NCI-H187 treated with DMSO at 0.1 percent for 48 hours (cell line): ENCODE data around the gene CNPPD1.

Experiments
- DNase-seq: peaks from one replicate; lab custom pipeline; 2025; lab: John Stamatoyannopoulos, UW

CNPPD1 gene

DNA sequence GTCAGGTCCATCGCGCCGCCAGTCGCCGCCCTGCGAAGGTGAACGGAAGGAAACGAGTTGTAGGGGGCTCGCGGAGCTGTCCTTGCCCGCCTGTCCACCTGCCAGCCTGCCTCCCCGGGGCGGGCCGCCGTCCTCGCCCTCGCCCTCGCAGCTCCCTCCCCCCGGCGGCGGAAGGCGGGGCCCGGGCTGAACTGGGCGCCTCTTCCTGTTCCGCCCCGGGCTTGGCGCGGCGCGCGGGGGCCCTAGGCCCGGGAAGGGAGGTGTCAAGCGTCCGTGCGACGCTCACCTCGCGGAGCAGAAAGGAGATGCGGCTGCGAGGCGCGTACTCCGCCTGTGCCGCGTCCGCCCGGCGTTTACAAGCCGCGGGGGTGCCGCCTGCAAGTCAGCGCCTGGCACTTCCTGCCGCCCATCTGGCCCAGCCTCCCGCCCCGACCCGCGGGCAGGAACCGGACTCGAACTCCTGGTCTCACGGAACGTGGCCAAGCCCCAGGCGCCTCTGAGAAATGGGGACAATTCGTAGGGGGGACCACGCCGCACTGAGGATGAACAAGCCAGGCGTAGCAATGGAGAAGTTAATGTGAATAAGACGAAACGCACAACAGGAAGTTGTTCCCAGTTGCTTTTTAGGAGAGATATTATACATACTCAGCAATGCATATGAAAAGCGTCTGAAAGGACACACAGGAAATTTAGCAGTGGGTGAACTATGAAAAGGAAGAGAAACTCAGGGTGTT is at the start of gene CNPPD1:
CNPPD1 (minus strand) TSS at position 108 of the 734 bp plus-strand sequence; CDS start at position 11, 97 bp downstream.
- DNase-seq = no peak

DNA sequence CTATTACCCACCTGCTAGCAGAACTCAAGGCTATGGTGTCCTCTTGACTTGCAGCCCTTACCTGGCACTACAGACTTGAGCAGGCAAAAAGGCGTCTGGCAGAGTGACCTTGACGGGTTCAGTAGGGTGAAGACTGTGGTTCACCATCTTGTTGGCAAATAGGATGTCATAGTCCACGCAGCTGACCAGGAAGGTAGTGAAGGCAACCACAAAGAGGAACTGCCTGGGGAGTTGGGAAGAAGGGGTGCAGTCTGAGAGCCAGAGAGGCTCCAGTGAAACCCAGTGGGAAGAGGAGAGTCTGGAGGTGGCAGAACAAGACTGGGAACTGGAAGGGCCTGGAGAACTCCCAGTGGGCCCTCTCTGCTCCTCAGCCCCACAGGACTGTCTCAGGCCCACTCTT is 48.6 kb upstream of the CNPPD1 start:
- no peak for DNase-seq

DNA sequence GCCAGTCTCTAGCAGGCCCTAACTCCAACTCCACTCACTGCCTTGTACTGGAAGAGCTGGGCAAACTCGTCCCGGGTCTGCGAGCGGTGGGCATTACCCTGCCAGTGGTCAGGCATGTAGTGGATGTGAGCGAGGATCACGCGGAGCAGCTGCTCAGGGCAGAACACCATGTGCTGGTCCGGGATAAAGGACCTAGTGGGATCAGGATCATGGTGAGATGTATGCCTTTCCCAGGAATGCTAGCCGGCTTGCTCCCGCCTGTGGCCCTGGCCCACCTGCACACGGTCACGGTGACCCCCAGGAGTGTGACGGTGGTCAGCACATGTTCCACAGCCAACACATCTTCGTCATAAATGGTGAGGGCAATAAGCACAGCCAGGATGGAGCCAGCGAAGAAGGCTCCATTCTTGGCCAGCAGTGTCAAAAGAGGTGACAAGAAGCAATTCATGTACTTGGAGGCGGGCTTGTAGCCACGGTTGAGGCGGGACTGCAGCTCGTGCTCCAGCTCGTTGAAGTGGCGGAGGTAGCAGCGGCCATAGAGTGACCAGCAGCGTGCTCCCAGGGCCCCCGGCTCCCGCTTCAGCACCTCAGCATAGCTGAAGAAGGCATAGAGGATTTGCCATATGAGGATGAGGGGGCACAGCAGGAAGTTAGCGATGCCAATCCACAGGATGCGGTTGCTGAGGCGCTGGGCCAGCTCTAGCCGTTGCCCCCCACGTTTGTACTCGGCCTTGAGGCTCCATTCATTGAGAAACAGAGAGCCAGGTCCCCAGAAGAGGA is 47.3 kb upstream of the CNPPD1 start:
- DNase-seq = no peak

DNA sequence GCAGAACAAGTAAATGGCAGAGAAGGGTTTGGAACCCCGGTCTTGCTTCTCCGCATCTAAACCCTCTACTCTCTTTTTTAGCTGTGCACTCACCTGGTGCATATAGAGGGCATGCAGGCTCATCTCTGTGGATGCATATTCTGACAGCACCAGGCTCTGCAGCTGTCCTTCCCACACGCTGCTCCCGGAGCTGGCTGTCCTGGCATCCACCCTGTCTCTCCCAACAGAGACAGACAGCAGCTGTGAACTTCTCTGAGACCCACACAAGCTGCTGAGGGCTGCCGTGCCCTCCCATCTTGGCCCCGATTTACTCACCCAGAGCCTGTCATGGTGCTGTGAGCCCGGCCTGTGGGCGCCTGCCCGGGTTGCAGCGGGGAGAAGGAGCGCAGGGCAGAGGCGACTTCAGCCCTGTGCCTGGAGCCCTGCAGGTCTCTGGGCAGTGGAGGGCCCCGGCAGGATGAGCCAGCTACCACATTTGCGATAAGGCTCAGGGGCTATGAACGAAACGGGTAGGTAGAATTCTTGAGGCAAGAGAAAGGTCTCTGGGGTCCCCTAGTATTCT is 45.3 kb upstream of the CNPPD1 start:
- DNase-seq = no peak

DNA sequence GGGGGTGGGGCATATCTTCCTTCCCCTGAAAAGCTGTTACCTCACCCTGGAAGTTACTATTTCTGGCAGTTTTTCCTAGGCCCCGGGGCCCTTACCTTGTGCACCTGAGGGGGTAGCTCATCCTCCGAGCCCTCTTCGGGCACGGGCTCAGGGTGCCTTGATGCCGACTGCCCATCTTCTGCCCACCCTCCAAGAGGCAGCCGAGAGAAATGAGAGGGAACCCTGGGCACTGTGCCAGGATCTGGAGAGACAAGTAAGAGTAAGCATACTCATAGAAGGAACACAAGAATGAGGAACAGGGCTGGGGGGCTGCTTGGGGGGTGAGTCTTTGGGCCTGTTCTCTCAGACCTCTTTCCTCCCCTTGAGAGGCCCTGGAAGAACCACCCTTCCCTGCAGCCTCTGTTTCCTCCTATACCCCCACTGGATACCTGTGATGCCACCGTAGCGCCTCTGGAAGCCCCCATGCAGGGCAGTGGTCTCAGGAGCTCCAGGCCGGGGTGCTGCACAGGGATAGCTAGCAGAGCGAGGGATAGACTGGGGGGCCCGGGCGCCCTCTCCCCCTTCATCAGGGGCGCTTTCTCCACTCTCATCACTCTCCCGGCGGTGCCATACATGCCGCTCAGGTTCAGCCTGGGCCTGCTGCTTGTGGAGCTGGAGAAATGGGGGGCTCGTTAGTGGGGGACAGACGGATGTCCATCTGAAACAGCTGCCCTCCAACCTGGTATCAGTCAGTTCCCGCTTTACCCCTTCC is 44.1 kb upstream of the CNPPD1 start:
- no peak for DNase-seq

DNA sequence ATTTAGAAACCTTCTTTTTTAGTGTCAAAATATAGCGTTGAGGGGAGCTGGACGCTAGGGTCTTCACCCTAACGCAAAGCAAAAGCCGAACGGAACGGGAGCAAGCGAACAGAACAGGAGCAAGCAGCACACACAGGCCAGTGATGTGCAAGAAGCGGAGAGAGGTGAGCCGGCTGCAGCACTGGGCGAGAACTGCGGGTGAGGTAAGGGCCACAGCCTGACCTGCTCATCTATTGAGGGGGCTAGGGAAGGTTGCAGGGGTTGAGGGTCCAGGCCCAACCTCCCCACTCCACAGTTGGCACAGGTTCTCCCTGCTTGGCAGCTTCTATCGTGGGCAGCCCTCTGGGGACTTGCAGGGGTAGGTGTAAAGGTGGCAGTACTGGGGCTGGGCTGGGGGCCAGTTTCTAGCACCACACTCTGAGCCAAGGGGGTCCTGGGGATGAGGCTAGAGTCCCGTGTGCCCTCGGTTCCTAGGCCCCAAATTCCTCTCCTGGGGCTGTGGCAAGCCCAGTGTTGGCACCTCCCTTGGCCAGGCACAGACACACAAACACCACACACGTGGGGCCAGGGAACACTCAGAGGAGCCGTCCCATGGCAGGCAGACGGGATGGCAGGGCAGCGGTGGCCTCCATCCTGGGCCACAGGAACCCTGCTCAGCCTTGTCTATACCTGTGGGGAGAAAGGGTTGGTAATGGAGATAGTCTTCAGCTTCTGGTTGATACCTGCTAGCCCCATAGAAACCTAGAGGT is 43.2 kb upstream of the CNPPD1 start:
- DNase-seq = no peak

DNA sequence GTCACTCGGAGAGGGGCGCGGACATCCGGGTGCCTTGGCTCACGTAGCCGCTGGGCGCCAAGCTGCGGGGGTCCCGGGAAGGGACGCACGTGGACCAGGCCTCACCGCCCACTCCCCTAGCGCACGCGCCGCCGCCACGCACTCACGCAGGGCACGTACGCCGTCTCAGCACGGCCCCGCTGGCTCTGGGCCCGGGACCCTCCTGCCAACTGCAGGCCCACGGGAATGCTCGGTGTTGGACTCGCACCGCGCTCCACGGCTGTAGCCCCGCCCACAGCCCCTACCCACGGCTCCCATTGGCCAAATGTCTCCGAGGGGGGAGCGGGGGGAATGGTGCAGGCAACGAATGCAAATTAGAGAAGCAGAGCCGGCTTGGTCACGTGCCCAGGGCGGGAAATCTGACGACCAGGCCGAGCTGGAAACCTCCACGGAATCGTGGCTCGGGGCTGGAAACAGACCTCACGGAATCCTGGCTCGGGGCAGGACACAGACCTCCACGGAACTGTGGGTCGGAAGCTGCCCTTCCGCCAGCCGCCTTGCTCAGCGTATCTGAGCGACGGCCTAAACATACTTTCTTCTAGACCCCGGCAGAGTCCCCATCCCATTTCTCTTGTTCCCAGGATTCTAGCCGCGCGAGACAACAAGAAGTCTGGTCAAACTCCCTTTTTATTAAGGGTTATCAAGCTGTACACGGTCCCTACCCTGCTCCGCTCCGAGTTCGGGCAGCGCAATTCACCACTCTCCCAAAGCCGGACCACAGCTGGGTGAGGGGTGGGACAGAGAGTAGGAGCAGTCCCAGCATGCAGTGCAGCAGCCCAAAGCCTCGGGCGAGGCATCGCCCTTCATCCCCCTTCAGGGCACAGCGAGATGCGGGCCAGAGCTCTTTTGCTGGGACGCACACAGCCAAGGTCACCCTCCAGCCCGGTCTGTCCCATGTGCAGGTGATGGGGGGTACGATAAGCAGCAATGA is 42.3 kb upstream of the CNPPD1 start, which contains the start of gene ABCB6:
ABCB6 (minus strand) TSS at position 227 of the 970 bp plus-strand sequence. CDS start 285 bp downstream, outside the sequence.
- DNase-seq = peak; percentile 12

DNA sequence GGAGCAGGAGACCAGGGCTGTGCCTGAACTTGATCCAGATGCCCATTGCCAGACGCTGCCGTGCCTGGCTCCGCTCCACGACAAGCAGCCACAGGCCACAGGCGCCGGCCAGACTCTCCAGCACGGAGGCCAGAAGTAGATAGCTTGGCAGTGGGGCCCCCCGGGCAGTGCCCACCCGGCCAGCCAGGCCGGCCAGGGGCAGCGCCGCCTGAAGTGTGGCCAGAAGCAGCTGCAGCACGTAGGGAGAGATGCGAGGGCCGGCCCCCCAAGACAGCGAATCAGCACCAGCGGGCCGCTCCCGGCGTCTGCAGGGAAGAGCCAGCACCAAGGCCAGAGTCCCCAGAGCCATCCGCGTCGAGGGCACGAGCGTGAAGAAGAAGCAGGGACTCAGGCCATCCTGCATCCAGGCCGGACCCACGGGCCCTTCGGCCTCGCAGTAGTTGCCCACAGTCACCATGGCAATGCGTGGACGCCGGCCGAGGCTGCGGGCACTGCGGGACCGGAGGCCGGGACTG is 41.5 kb upstream of the CNPPD1 start:
- no peak for DNase-seq

DNA sequence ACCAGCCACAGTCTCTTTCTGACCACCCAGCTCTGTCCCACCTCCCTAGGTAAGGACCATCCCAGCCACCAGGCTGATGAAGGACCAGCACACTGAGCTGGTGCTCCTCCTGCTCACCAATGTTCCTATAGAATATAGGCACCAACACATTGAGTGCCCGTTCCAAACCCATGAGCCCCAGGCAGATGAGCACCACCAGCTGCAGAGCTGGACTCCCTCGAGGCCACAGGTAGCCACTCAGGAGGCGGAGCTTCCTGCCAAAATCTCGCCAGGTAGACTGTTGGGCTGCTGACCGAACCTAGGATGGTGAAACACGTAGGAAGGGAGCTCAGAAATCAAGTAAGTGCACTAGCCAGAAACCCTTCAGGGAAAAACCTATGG is 39.8 kb upstream of the CNPPD1 start:
- no peak for DNase-seq

DNA sequence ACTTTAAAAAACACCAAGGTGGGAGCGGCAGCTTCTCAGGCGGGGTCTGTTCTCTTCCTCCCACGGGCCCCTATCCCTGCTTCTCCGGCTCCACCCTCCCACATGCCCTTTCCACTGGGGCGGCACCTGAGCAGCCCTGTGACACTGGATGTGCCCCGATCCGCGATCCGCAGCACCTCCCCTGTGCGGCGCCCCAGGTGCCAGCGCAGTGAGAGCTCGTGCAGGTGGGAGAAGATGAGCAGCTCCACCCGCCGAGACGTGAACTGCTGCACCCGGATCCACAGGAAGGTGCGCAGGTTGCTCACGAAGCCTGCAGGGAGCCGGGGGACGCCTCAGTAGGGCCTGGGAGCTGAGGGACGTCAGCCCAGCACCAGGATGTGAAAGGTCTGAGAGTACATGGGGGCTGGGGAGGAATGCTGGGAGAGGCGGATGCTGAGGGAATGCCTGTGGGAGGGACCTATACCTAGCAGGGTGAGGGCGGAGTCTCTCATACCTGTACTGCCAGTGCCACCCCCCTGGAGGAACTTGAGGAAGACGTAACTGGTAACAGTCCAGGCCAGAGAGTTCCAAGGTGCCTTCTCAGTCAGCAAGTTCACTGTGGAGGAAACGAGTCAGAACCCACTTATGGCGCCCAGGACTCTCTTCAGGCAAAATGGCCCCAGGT is 39.3 kb upstream of the CNPPD1 start:
- DNase-seq = no peak

DNA sequence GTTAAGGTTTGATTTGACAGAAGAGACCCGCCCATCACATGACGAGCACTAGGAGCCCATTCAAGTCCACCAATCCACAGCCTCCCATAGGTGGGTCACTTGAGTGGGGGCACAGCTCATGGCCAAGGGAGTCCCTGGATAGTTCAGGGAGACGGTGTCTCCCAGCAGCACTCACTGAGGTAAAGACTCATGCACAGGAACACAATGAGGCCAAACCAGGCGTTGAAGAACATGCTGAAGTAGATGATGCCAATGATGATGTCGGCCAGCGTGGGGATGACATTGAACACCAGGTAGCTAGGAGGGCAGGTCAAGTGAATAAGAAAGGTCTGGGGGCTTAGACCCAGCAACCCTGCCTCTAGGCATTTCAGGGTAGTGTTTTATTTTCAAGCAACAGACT is 38.1 kb upstream of the CNPPD1 start:
- DNase-seq = no peak

DNA sequence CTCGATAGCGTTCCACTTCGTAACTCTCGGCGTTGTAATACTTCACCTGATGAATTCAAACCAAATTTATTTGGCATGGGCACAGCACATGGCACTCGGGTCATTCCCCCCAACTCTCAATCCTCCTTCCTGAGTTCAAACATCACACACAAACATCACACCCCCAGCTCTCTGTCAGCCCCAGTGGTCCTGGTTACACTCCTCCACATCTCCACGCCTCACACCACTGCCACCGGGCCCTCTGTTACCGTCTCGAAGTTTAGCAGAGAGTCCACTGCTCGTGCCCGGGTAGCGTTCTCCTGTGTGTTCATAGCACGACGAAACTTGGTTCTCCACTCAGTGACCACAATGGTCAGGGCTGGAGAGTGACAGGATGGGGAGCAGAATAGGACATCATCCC is 37.4 kb upstream of the CNPPD1 start:
- no peak for DNase-seq

DNA sequence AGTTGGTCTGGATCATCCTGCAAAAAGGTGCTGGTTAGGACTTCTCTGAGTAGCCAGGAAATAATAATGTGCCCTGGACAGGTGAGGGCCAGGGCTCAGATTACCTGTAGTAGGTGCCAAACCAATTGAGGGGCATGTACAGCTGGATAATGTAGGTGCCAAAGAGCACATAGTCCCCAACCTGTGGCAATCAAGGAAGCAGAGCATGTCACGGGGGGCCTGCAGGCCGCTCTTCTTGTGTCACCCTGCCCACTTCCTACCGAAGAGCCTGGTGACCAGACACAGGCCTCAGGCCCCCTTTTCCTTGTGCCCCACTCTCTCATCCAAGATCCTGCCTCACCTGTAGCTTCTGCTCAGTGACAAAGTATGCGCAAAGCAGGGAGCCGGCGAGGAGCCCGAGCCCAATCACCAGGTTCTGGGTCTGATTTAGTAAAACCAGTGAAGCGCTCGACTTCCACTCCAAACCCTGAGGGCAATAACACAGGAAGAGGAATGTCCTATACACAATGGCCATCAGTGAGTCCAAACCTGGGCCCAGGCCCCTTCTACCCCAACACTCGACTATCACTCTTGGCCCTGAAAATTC is 36.9 kb upstream of the CNPPD1 start:
- no peak for DNase-seq

DNA sequence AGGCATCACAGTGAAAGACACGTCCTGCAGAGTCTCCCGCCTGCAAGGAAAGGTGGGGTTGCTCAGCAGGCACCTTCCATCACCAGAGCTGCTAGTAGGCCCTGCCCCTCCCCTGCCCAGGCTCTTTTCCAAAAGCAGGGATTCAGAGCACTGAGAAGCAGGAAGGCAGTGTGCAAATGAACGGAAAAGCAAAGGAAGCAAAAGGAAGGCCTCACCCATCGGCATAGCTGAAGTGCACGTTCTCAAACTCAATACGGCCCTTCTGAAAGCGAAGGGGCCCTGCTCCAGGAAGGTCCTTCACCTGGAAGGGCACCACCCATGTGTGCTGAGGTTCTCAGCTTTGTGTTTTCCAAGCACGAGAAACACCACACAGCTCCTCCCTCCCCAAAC is 36.3 kb upstream of the CNPPD1 start:
- no peak for DNase-seq

DNA sequence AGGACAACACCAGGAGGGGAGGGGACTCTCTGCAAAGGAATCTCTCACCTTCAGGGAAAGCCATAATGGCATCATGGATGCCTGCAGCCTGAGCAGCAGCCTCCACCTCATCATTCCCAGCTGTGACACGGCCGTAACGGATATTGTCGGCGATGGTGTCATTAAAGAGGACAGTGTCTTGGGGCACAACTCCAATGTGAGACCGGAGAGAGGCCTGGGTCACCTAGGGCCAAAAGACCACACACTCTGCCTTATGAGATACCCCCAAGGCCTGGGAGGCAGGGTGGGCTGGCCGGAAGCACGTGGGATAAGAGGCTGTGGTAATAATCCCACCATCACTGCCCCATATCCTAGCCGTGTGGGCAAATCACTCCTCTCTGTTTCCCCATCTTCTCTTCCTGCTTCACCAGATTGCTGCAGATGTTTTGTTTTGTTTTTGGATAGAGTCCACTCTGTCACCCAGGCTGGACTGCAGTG is 34.2 kb upstream of the CNPPD1 start:
- no peak for DNase-seq

DNA sequence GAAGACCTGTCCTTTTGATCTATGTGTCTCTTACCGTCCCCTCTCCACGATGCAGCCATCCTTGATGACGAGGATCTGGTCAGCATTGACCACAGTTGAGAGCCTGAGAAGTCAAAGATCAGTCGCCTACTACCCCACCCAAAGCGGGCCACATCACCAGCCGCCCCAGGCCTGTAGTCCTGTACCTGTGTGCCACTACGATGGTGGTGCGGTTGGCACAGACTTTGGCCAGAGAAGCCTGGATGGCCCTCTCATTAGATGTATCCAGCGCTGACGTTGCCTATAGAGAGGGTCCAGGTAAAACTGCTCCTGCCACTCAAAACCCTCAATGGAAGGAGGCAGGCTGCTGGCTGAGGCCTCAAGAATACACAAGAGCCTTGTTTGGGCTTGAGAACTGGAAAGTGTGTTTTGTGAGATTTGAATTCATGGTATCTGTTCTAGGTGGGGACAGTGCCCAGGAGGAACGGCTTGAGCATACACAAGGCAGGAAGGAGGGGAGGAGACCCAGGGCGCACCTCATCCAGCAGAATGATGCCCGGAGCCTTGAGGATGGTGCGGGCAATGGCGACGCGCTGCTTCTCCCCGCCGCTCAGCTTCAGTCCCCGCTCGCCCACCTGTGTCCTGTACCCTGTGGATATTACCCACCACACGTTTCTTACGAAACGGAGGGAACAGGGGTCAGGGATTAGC is 33.6 kb upstream of the CNPPD1 start:
- no peak for DNase-seq

DNA sequence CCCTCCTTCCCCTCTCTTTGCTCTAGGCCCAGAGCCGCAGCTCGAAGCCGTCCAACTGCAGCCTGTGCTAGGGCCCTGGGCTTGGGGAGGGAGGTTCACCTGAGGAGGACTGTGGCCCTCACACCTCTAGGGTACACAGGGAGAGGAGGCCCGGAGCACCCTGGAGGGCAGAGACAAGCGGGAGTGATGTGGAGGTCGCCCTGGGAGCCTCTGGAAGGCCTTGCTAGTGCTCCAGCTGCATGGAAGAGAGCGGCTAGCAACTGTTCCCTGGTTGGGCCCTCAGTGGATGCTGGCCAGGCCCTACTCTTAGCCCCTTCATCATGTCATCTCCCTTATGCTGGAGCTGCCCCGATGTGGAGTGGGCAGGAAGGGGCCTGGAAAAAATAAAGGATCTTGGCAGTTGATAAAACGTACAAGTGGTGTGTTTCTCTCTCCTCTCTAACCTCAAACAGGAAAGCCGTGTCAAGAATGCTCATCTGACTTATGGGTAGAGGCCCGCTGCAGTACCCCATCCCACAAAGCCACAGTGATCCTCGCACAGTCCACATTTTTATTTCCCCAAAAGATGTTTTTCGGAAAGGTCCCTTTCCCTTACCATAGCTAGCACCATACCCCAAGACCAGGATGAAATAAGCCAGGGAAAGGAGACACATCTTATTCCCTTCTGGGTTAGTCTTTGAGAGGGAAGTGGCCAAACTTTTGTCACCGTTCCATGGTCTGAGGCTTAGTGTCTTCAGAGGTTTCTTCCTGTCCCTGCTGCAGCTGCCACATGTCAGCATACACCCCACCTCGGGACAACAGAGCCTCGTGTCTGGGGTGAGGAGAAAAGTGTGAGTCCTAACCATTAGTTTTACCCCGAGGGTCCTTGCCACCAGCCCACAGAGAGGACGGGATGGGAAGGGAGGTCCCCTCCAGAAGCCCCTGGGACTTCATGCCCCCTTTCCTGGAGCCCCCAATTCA is 32.8 kb upstream of the CNPPD1 start:
- no peak for DNase-seq
